ENCODE results near the gene RUFY1.
"Not testable (repeated sequence)": the region's sequence is repeated elsewhere in the genome, so short reads cannot be mapped to it uniquely, and the experiment has no call there.

The RUFY1 gene

GRCh38 chr5:179634370-179635172 is 84.2 kb downstream of the RUFY1 start:
- H2AFZ ChIP-seq (ENCODE audit: low read depth, low read length); H2AK5ac ChIP-seq (ENCODE audit: low read length, severe bottlenecking); H3K4me1 ChIP-seq (ENCODE audit: control insufficient read depth, insufficient read depth, low read depth, low read length); H4K8ac ChIP-seq (ENCODE audit: low read length); H2BK15ac ChIP-seq (ENCODE audit: low read depth, poor library complexity, severe bottlenecking); H3K14ac ChIP-seq (ENCODE audit: low read length in 2 of 2); H3K9ac ChIP-seq (ENCODE audit: low read length); H3K18ac ChIP-seq (ENCODE audit: low read depth in 1 of 2, low read length in 2 of 2); H3K4me2 ChIP-seq (ENCODE audit: low read length, poor library complexity, severe bottlenecking); H3K9me3 ChIP-seq (ENCODE audit: control insufficient read depth, low read length); H3K36me3 ChIP-seq (ENCODE audit: control insufficient read depth in 1 of 2, insufficient read depth in 2 of 2, low read depth in 1 of 2, low read length in 2 of 2); H3K4ac ChIP-seq (ENCODE audit: low read depth in 1 of 2, low read length in 2 of 2); H3K4me3 ChIP-seq (ENCODE audit: insufficient read depth in 1 of 2, low read depth in 1 of 2, low read length in 2 of 2); H3K79me1 ChIP-seq (replicated peaks; ENCODE audit: low read length, poor library complexity, severe bottlenecking); H3K27ac ChIP-seq (ENCODE audit: low read length, poor library complexity, severe bottlenecking); H2BK120ac ChIP-seq (ENCODE audit: low read depth, low read length); H3K23ac ChIP-seq (ENCODE audit: low read length in 2 of 2); H3K27me3 ChIP-seq (ENCODE audit: control insufficient read depth in 1 of 2, insufficient read depth in 1 of 2, low read length in 2 of 2); DNase-seq; H2BK5ac ChIP-seq (ENCODE audit: low read depth, low read length, poor library complexity, severe bottlenecking); H4K91ac ChIP-seq (ENCODE audit: low read length); H2BK12ac ChIP-seq (ENCODE audit: low read length in 2 of 2): not testable (repeated sequence)
- WGBS: no CpG with 5 or more reads among the region's 49 CpGs

GRCh38 chr5:179639296-179639695 is 88.9 kb downstream of the RUFY1 start:
- H4K91ac ChIP-seq (ENCODE audit: low read length); H3K4me2 ChIP-seq (ENCODE audit: low read length, poor library complexity, severe bottlenecking); H3K79me1 ChIP-seq (replicated peaks; ENCODE audit: low read length, poor library complexity, severe bottlenecking); H3K4me1 ChIP-seq (ENCODE audit: control insufficient read depth, insufficient read depth, low read depth, low read length); H2AFZ ChIP-seq (ENCODE audit: low read depth, low read length); H2BK12ac ChIP-seq (ENCODE audit: low read length in 2 of 2); H3K36me3 ChIP-seq (ENCODE audit: control insufficient read depth in 1 of 2, insufficient read depth in 2 of 2, low read depth in 1 of 2, low read length in 2 of 2); H3K27me3 ChIP-seq (ENCODE audit: control insufficient read depth in 1 of 2, insufficient read depth in 1 of 2, low read length in 2 of 2); DNase-seq; H3K23ac ChIP-seq (ENCODE audit: low read length in 2 of 2); H3K27ac ChIP-seq (ENCODE audit: low read length, poor library complexity, severe bottlenecking); H2AK5ac ChIP-seq (ENCODE audit: low read length, severe bottlenecking); H2BK120ac ChIP-seq (ENCODE audit: low read depth, low read length); H3K4ac ChIP-seq (ENCODE audit: low read depth in 1 of 2, low read length in 2 of 2); H3K18ac ChIP-seq (ENCODE audit: low read depth in 1 of 2, low read length in 2 of 2); H3K14ac ChIP-seq (ENCODE audit: low read length in 2 of 2); H2BK15ac ChIP-seq (ENCODE audit: low read depth, poor library complexity, severe bottlenecking); H2BK5ac ChIP-seq (ENCODE audit: low read depth, low read length, poor library complexity, severe bottlenecking); H3K9me3 ChIP-seq (ENCODE audit: control insufficient read depth, low read length); H3K4me3 ChIP-seq (ENCODE audit: insufficient read depth in 1 of 2, low read depth in 1 of 2, low read length in 2 of 2); H4K8ac ChIP-seq (ENCODE audit: low read length); H3K9ac ChIP-seq (ENCODE audit: low read length): not testable (repeated sequence)
- WGBS: 94% methylated on average over 11 of the region's 11 CpGs

GRCh38 chr5:179641745-179642144 is 91.4 kb downstream of the RUFY1 start:
- H3K36me3 ChIP-seq (ENCODE audit: control insufficient read depth in 1 of 2, insufficient read depth in 2 of 2, low read depth in 1 of 2, low read length in 2 of 2); H3K9ac ChIP-seq (ENCODE audit: low read length); H4K91ac ChIP-seq (ENCODE audit: low read length); H3K4me2 ChIP-seq (ENCODE audit: low read length, poor library complexity, severe bottlenecking); H3K14ac ChIP-seq (ENCODE audit: low read length in 2 of 2); H3K4me1 ChIP-seq (ENCODE audit: control insufficient read depth, insufficient read depth, low read depth, low read length); DNase-seq; H2BK12ac ChIP-seq (ENCODE audit: low read length in 2 of 2); H2BK120ac ChIP-seq (ENCODE audit: low read depth, low read length); H2AFZ ChIP-seq (ENCODE audit: low read depth, low read length); H3K4me3 ChIP-seq (ENCODE audit: insufficient read depth in 1 of 2, low read depth in 1 of 2, low read length in 2 of 2); H2BK5ac ChIP-seq (ENCODE audit: low read depth, low read length, poor library complexity, severe bottlenecking); H2BK15ac ChIP-seq (ENCODE audit: low read depth, poor library complexity, severe bottlenecking); H2AK5ac ChIP-seq (ENCODE audit: low read length, severe bottlenecking); H3K27ac ChIP-seq (ENCODE audit: low read length, poor library complexity, severe bottlenecking); H3K79me1 ChIP-seq (replicated peaks; ENCODE audit: low read length, poor library complexity, severe bottlenecking); H3K9me3 ChIP-seq (ENCODE audit: control insufficient read depth, low read length); H3K18ac ChIP-seq (ENCODE audit: low read depth in 1 of 2, low read length in 2 of 2); H4K8ac ChIP-seq (ENCODE audit: low read length); H3K4ac ChIP-seq (ENCODE audit: low read depth in 1 of 2, low read length in 2 of 2); H3K23ac ChIP-seq (ENCODE audit: low read length in 2 of 2): not testable (repeated sequence)
- WGBS: no CpG with 5 or more reads among the region's 4 CpGs
- peaks cover 9 to 12% of the 10 kb centered on the region in 2 experiments for H3K27me3 ChIP-seq (ENCODE audit: control insufficient read depth in 1 of 2, insufficient read depth in 1 of 2, low read length in 2 of 2)

GRCh38 chr5:179642626-179643025 is 92.3 kb downstream of the RUFY1 start:
- WGBS: 90% methylated on average over 13 of the region's 17 CpGs
- not testable (repeated sequence) for H3K27ac ChIP-seq (ENCODE audit: low read length, poor library complexity, severe bottlenecking)

More at GRCh38 chr5:179642626-179643025, 92.3 kb downstream of the RUFY1 start:
- not testable (repeated sequence) for H3K4me3 ChIP-seq (ENCODE audit: insufficient read depth in 1 of 2, low read depth in 1 of 2, low read length in 2 of 2); H3K9me3 ChIP-seq (ENCODE audit: control insufficient read depth, low read length); H3K79me1 ChIP-seq (replicated peaks; ENCODE audit: low read length, poor library complexity, severe bottlenecking); H2AK5ac ChIP-seq (ENCODE audit: low read length, severe bottlenecking); H2BK5ac ChIP-seq (ENCODE audit: low read depth, low read length, poor library complexity, severe bottlenecking); H3K23ac ChIP-seq (ENCODE audit: low read length in 2 of 2); H3K14ac ChIP-seq (ENCODE audit: low read length in 2 of 2); H2AFZ ChIP-seq (ENCODE audit: low read depth, low read length); H3K4me1 ChIP-seq (ENCODE audit: control insufficient read depth, insufficient read depth, low read depth, low read length); H2BK12ac ChIP-seq (ENCODE audit: low read length in 2 of 2); H4K91ac ChIP-seq (ENCODE audit: low read length); H2BK120ac ChIP-seq (ENCODE audit: low read depth, low read length); H4K8ac ChIP-seq (ENCODE audit: low read length); H3K4ac ChIP-seq (ENCODE audit: low read depth in 1 of 2, low read length in 2 of 2); H3K36me3 ChIP-seq (ENCODE audit: control insufficient read depth in 1 of 2, insufficient read depth in 2 of 2, low read depth in 1 of 2, low read length in 2 of 2); H3K9ac ChIP-seq (ENCODE audit: low read length); H2BK15ac ChIP-seq (ENCODE audit: low read depth, poor library complexity, severe bottlenecking); H3K18ac ChIP-seq (ENCODE audit: low read depth in 1 of 2, low read length in 2 of 2); H3K4me2 ChIP-seq (ENCODE audit: low read length, poor library complexity, severe bottlenecking); DNase-seq
- peaks cover 9 to 12% of the 10 kb centered on the region in 2 experiments for H3K27me3 ChIP-seq (ENCODE audit: control insufficient read depth in 1 of 2, insufficient read depth in 1 of 2, low read length in 2 of 2)
